HG02642 (cell line): ENCODE data around the gene ACSF3.

Experiments used
- ATAC-seq: cut with Tn5 transposase; IDR thresholded peaks from one replicate; pipeline ENCODE4 v1.9.1; 2021; ENCODE audit warnings: mild to moderate bottlenecking; ENCODE audit not compliant: unreplicated experiment, poor library complexity

The ACSF3 gene

GRCh38 chr16:89093602-89094251 lies at the start of gene ACSF3:
Gene ACSF3 (plus strand): TSS chr16:89093852. CDS start chr16:89100682, 6,830 bp downstream.
- peak; percentile 64 for ATAC-seq

- ATAC-seq = no peak
Measured at GRCh38 chr16:89044418-89045180, 49.1 kb upstream of the ACSF3 start.

GRCh38 chr16:89045181-89045815 lies 48.4 kb upstream of the ACSF3 start:
- no peak for ATAC-seq

DNA sequence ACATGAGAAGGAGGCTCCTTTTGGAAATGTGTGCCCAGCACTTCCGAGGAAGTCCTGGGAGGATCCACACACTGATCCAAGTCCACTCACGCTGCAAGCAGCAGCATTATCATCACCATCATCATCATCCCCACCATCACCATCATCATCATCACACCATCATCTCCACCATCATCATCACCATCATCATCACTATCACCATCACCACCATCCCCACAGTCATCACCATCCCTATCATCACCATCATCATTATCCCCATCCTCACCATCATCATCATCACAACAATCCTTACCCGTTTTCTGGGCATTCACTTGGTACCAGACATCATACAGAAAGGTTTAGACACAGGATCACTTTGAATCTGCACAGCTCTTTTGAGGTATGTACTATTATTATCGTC lies 47.8 kb upstream of the ACSF3 start:
- ATAC-seq = no peak

DNA sequence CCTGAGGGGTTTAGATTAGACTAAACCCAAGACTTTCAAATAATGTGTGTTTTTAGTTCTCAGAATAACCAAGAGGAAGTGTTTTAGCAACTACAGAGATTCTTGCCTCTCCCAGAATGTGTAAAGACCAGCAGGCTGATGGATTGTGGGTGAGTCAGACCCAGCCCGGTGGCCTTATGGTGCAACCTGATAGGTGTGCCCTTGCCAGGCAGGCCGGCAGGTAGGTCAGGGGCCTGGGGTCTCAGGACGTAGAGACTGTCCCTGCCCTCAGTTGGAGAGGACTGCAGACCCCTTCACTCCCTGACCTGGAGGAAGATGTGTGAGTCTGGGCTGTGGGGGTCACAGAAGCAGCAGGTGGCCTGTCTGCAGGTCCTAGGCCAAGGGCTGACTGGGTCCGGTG lies 47.2 kb upstream of the ACSF3 start:
- no peak for ATAC-seq

GRCh38 chr16:89047331-89048089 lies 46.1 kb upstream of the ACSF3 start:
- no peak for ATAC-seq

GRCh38 chr16:89048090-89048725 lies 45.4 kb upstream of the ACSF3 start:
- no peak for ATAC-seq

DNA sequence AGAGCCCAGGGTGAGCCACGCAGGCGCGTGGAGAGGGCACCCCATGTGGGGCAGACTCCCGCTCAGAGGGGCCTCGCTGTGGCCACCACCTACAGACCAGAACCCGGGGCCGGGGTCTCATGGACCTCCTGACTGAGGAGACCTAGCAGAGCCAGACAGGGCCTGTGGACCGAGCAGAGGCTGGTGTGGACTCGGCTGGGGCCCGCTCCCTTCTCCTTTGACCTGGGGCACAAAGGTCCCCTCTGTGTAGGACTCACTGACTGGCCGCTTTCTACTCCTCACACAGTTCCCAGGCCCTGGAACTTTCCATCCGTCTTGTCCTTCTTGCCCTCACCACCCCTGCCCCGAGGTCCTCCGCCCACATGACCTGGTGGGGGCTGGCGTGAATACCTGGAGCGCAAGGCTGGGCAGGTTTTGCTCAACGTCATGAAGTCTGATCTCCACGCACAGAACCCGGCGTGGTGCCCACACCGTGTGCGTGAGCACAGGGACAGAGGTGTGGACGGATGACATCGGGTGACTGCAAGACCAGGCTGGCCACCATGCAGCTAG lies 44.7 kb upstream of the ACSF3 start:
- no peak for ATAC-seq

GRCh38 chr16:89049484-89050118 lies 44.1 kb upstream of the ACSF3 start:
- ATAC-seq = no peak

DNA sequence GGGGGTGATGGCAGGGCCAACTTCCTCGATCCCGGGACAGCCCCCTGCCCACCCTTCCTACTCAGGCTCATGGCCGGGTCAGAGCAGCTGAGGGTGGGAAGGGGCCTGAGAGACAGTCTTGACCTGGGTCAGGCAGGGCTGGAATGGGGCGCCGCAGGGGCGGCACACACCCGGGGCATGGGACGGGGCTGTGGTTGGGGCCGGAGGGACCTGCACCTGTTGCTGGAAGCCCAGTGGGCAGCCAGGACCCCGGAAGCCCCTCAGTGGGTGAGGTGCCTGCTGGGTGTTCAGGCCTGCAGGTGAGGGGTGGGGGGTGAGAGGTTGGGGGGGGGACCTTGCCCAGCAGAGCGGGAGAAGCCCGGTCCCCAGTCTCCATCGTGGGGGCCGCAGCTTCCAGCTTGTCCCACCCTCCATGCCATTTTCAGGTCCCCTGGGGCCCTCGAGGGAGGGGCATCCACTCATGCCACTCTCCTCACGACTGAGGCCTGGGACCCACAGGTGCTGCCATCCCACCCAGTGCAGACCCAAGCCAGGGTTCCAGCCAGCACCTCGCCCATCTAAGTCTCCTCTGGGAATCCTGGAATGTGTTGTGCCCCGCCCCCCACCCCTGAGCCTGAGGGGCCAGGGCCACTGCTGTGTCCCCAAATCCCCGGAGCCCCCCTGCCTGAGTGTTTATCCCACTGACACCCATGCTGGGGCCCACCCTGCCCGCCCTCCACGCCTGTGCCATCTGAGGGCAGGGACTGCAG lies 43.4 kb upstream of the ACSF3 start:
- no peak for ATAC-seq

GRCh38 chr16:89050868-89051311 lies 42.8 kb upstream of the ACSF3 start:
- no peak for ATAC-seq

GRCh38 chr16:89051521-89052166 lies 42.0 kb upstream of the ACSF3 start:
- no peak for ATAC-seq

DNA sequence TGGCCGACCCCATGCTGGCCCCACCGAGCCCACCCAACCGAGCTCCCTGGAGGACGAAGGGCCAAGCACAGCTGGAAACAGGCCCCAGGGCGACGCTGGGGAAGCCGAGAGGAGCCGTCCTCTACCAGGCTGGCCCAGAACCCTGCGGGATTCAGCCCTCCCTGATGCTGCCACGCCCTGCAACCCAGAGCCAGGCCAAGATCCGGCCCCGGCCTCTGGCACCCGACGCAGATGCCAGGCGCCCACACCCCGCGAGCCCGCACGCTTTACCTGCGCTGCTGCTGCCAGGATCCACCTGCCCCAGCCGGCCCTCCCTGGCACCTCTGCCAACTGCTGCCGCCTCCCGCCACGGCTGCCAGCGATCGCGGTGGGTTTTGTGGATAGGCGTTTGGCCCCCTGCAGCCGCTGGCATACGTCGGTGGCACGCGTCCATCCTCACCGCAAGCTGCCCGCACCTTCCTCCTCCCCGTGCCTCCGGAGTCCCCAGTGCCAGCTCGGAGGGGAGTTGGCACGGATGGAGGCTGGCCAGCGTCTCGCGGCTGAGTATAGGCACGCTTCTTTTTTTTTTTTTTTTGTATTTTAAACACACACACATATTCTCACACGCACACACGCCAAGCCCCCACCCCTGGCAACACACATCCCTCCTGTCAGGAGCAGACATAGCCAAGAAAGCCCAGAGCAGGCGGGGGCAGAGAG lies 41.3 kb upstream of the ACSF3 start:
- ATAC-seq = no peak

DNA sequence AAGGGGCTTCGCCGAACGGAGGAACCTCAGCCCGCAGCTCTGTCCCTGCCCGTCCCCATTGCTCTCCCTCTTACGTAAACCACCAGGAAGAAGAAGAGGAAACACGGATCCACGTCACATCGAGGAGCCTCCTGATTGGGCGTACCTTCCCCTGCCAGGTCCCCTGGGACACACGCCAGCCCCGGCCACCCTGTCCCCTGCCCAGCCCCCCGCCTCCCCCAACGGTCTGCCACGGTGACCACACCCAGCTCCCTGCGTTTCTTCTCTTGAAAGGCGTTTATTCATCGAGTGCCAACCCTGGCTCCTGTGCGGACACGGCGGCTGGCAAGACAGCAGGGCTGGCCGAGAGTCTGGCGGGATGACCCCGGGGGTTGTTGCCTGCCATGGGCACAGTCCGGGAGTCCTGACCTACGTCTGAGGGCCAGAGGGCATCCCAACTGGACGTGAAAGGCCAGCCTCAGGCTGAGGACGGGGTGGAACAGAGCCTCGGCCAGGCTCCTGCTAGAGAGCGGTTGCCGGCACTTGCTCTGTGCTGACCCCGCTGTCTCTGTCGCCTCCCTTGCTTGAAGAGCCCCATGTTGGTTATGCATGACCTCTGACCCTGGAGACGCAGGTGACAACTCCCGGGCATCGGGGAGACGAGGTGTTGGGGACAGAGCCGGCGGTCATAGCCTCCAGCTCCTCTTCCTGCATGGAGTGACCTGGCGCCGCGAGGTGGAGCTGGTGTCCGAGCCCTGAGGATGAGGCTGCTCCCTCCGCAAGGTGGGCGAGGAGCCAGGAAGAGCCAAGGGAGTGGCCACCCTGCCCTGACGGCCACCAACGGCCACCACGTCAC lies 40.5 kb upstream of the ACSF3 start:
- no peak for ATAC-seq

GRCh38 chr16:89053725-89054029 lies 40.0 kb upstream of the ACSF3 start:
- ATAC-seq = no peak

DNA sequence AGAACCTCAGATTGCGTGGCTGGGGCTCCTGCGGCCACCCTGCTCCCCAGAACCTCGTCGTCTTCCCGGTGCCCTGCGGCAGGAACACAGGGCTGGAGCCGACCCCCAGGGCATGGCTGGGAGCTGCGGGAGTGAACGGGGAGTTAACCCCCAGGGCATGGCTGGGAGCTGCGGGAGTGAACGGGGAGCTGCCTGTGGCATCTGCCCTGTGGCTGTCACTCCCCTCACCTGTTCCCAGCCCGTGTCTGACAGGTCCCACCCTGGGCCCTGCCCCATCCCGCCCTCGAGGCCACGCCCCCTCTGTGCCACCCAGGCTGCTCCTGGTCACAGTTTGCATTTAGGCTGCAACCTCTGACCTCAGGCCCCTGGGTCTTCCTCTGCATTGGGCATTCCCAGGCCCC lies 39.4 kb upstream of the ACSF3 start:
- no peak for ATAC-seq

GRCh38 chr16:89054714-89055113 lies 38.9 kb upstream of the ACSF3 start:
- no peak for ATAC-seq
